Peyer's patch (tissue), 4 donors: ENCODE measurements around the gene RTN4R.

ENCODE experiments used
- POLR2A ChIP-seq, 2 donors: fragments of 450-650 bp; IDR thresholded peaks; one replicate each; pipeline ENCODE4 v1.5.1; 2017; ENCODE audit warnings: antibody characterized with exemption in 2 of 2, mild to moderate bottlenecking in 2 of 2, moderate library complexity in 2 of 2
- TF ChIP-seq, protein P1 (sequence below), 6 experiments: fragments of 450-650 bp in 4 of 6; fragments of 200-600 bp in 2 of 6; sonication (generic) in 1 of 6; IDR thresholded peaks; one replicate each; pipeline ENCODE4 v1.5.1; 2017 to 2019; ENCODE audit warnings: antibody characterized with exemption in 6 of 6, mild to moderate bottlenecking in 3 of 6, moderate library complexity in 1 of 6

DNA sequence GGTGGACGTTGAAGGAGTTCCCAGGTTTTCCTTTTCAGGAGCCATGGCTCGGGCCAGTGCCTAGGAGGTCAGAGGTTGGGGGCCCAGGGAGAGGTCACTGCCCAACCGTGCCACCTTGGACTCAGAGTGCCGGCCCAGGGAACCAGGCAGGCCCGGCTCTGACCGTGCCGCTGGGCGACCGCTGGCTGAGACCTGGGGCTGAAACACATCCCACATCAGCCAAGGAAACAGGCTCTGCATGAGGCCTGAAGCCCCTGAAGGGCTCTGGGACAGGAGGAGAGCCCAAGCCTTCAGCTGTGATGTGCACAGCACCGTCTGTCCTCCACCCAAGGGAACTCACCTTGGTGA lies 21.9 kb upstream of the RTN4R start:
- TF ChIP-seq, protein P1, sequence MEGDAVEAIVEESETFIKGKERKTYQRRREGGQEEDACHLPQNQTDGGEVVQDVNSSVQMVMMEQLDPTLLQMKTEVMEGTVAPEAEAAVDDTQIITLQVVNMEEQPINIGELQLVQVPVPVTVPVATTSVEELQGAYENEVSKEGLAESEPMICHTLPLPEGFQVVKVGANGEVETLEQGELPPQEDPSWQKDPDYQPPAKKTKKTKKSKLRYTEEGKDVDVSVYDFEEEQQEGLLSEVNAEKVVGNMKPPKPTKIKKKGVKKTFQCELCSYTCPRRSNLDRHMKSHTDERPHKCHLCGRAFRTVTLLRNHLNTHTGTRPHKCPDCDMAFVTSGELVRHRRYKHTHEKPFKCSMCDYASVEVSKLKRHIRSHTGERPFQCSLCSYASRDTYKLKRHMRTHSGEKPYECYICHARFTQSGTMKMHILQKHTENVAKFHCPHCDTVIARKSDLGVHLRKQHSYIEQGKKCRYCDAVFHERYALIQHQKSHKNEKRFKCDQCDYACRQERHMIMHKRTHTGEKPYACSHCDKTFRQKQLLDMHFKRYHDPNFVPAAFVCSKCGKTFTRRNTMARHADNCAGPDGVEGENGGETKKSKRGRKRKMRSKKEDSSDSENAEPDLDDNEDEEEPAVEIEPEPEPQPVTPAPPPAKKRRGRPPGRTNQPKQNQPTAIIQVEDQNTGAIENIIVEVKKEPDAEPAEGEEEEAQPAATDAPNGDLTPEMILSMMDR (IDR thresholded peaks at IDR 0.05): no peak
- TF ChIP-seq POLR2A (IDR thresholded peaks at IDR 0.05): no peak
